ENCODE data around the gene CA10.

CA10 gene

DNA sequence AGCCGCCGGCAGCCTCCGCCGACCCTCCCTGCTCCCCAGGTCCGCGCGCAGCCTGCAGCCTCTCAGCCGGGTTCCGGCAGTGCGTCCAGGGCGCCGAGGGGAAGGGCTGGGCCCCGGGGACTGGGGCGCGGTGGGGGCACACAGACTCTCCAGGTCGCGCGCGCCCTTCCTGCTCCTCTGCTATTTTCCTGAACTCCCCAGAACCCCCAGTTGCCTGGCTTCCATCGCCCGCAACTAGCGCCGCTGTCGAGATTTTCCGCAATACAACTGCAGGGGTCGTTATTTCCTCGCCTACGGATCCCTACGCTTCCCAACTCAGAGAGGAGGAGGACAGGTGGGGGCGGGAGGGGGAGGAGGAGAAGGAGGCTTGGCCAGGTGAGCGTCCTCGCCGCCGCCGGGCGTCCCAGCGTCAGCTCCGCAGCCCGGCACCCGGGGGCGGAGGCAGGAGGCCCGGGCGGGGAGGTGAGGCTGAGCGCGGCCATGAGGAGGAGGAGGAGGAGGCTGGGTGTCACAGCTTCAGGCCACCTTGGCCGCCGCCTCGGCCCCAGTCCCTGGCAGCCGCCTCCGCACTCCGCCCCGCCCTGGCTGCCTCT, at the start of gene CA10:
TSS of gene CA10 (minus strand) at position 265 of the 593 bp plus-strand sequence.
- DNase-seq, result peak in 1 of 2 experiments; percentile 42

DNA sequence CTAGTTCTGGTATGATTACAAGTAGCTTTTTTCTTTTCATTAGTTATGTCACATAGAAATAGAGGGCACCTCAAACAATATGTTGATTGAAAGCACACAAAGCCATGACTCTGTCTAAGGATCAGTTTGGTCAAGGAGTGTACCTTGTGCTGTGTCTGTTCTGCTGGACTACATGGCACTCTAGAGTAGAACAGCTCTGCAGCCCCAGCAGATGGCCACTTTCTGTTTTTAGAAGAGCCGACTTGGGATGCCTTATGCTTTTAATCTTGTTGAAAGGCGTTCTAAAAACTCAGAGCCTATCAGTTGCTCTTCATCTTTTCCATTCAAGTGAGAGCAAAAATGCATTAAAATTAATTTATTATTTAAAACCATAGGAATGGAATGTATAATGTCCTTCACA, 49.3 kb upstream of the CA10 start:
- peak; percentile 56 to 63 for DNase-seq

DNA sequence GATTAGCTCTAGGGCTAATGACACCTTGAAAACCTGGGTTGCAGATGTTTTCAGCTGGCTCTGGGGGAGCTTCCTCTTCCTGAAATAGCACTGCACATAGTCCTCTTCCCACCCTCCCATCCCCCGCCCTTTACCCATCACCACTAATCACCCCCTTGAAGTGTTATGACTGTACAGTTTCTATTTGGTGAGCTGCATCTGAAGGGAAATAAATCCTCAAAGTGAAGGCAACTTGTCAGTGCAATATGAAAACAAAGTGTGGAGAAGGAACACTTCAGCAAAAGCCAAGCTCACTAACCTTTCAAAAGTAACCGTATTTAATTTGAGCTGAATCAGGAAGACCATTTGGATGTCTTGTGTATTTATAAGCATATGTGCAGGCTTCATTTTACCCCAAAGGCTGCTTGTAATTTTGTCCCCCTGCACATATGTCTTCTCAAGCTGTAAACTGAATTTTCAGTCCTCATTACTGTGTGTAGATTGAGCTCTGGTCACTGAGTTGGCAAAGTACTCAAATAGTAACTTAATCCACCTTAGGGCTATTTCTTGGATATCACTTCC, 44.1 kb upstream of the CA10 start:
- DNase-seq, result no peak

DNA sequence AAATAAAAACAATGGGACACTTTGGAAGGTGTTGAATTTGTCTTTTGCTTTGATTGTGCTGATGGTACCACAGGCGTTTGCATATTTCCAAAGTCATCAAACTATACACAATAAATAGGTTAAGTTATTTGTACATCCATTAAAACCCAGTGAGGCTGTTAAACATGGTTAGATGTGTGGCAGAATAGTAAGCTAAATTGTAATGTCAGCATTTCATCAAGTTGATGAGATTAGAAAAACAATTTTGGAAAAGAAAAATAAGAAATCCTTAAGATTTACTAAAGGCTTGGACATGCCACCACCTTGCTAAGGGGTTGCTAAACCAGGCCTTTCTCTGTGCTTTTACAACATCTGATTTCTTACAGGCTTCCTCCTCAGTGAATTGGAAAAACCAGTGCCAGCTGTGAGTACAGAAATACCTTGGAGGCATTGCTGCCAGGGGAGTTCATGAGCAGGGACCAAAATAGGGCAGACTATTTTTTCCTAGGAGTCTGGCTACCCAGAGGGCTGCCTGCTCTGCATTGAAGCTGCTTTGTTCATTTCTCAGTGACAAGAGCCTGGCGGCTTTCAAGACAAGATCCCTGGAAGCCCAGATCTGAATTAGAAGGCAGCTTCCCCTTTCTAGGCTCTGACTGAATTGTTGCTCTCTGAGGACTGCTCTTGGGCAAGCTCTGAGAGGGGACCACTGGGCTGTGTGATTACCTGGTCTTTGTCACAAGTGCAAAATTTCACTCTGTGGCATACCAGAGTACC, 43.4 kb upstream of the CA10 start:
- DNase-seq, result no peak

DNA sequence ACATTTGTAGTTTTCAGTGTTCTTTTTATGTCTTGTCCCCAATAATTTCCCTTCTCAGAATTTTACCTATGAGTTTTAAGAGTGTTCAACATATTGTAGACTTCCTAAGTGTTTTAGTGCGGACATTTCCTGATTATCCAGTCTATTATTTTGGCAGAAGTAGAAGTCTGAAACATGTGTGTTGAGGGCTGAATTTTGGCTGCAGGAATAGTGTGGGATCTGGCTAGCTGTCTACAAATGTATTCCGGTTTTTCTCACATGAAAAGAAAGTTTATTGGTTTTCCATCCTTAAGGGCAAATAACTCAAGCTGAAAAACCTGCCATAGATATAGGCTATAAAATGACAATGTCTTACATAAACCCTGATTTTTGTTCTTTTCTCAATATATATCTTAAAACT, 33.0 kb upstream of the CA10 start:
- no peak for DNase-seq

DNA sequence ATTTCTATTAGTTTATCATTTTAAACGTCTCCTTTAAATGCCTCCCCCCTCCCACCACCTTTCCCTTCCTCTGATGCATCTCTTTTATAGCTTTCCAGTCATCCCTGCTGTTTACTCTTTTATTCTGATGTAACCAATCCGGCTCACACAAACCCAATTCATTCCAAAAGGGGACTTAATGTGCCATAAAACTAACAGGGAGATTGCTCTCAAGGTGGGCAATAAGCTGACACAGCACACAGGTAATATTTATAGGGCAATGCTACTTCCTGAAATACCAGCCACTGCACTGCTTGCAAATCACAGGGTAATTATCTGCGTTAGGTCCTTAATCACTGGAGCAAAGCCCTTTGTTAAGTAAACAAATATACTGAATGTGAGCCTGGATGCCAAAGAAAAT, 23.3 kb upstream of the CA10 start:
- DNase-seq, result no peak

DNA sequence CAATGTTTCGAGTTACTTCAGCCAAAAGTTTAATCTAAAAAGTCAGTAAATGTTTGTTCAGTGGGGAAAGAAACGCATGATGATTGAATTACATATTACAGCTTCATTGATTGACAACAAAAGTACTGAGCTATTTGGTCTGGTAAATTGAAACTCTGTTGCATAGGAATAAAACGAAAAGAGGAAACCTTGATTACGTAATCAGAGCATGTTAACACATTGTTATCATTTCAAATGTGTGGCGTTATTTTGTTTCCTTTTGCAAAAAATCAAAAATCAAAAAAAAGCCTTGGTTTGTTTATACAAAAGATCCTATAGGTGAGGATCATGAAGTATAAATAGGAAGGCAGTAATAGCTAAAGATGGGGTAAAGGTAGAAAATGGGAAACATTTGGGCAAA, 19.5 kb upstream of the CA10 start:
- no peak for DNase-seq

DNA sequence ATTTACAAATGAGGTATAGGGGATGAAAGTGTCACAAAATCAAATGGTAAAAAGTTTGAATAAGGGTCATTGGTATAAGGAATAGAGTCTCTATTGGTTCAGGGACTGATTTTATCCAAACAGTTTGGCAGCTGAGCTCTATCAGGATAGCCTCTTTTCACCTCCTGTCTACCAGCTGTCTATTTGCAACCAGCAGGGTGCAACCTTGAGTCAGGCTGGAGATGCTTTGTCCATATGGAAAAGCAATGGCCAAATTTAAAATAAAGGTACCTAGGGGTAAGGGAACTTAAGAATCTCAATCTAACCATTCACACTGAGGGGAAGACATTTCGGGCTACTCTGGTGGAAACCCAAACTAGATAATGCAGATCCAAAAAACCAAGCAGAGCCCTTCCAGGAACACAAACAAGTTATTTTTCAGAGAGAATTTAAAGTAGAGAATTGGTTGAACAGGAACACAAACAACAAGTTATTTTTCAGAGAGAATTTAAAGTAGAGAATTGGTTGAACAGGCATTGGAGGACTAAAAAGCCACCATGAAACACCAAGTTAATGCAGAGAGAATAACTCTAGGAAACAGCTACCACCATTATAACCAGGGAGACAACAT, 12.6 kb upstream of the CA10 start:
- DNase-seq, result peak in 1 of 2 experiments; percentile 15

DNA sequence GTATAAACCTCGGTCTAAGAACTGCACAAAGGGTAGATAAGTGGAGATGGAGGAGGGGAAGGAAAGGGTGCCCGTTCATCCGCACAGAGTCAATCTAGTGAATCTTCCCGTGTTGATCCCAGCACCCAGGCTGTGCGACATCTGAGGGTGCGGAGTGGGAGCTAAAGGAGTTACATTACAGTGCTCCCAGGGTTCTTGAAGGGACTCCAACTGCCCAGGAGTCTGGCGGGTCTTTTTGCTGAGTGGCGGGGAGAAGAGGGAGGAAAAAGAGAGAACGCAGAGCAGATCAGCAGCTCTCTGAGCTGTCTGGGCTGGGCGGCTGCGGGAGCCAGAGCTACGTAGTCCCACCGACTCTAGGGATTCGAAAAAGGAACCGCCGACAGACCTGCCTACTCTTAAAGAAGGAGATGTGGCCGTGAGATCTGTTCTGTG, 1.6 kb upstream of the CA10 start:
- no peak for DNase-seq

DNA sequence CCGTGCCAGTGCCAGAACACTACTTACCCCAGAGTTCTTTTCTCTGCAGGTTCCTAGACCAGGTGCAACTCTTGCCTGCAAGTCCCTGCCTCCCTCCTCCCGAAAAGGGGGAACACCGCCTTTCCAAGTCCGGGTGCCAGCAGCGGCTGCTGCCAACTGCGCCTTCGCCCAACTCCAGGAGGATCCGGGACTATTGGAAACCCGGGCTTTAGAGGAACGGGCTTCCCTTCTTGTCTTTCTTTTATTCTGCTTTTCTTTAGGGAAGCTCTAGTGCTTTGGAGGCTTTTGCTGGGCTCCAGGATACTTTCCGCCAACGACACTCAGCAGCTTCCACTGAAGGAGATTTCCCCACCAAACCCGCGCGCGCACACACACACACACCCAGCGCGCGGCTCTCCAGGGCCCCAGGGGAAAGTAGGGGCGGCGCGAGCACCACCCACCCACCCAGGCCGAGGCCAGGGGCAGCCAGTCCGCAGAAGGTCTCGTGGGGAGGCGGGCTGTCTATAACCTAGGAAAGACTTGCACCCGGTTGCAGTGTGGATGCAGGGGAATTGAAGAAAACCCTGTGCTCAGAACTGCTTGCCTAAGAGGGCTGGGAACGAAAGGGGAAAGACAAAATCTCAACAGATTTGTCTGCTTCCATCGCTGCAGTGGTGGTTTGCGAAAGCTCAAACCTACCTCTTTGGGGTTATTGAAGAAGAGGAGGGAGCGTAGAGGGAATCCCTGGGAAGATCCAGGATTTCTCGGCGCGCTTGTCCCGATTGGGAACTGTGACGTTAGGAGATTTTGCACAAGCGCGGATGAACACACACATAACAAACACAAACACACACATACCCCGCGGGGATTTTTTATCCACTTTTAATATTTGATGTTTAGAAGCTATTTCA, 977 bp upstream of the CA10 start:
- DNase-seq, result peak in 1 of 2 experiments; percentile 45

DNA sequence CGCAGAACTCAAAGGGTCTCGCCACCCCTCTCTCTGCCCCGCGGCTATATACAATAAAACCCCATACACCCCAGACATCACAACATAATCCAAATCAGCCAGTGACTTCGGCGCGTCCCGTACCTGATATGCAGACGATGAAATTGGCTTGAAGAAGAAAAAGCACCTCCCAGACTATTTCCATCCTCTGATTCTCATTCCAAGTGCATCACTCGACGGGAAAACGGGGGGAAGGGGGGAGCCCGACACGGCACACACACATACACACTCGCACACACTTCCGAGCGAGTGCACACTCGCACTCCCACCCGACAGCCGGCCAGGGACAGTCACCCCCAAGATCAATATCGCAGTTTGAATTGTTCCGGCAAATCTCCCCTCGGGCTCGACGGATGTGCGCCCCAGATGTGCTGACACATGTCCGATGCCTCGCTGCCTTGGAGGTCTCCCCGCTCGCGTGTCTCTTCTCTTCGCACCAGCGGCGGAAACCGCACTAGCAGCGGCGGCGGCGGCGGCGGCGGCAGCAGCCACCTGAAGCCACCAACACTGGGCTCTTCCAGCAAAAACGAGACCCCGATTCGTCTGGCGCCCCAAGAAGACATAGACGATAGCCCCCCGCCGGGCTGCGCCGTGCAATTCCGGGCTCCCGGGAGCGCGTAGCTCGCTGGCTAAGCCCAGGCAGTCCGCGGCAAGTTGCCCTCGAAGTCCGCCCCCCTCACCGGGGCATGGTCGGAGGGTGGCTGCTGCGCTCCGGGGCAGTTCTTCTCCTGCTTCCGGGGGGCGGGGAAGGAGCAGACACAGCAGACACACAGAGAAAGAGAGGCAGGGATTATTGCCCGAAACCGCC, 688 bp downstream of the CA10 start:
- DNase-seq, result no peak

DNA sequence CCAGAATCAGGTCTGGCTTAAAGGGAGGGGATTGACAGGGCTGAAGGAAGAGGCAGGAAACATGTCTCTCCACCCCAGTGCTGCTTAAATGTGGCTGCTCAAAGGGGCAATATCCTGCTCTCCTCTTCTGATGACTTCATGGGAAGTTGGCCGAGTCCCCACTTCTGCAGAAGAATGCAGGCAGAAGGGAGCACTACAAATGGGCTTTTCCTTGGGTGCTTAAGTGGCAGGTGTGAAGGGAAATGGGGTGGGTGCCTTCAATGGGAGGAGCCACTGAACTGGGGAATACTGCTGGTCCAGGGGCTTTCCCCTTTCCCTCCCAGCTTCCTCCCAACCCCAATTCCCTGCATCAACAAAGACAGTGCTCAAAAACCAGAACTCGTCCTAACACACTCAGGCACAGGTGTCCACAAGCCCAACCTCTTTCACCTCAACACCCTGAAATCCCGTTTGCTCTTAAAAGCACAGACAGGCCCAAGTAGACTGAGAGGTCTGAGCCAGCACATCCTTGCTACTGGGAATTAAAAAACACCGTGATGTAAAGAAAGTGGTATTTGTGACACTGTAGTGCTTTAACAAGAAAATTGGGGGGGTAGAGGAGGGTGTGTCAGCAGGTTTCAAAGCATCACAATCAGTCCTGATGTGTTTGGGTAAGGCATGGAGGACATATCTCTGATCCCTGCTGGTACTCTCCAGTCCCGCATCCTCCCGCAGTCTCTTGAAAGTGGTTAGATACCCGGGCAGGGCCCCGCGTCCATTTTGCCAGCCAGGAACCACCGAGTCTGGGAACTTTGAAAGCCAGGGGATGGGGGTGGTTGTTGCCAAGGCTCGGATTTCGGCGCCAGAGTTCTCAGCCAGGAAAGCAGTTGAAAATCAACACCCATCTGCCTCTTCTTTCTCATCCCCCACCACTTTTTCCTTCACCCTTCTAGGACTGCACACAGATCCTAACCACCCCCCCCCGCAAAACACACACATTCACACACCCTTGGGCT, 1.6 kb downstream of the CA10 start:
- peak in 1 of 2 experiments; percentile 75 for DNase-seq

DNA sequence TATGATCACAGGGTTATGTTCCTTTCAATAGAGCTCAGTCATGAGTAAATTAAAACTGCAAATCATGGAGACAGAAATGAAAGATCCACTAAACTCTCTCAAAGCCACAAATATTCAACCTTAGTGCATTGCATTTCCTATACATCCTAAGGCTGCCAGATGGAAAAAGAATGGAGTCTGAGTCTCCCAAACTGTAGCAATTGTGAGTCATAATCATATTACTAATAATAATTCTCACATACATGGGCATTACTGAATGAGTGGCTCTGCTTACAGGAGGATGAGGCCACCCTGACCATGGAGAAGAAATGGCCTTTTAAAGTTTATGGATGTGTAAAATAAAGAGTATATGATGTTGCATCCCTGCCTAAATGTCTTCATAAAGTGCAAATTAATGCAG, 3.2 kb downstream of the CA10 start:
- DNase-seq, result no peak

DNA sequence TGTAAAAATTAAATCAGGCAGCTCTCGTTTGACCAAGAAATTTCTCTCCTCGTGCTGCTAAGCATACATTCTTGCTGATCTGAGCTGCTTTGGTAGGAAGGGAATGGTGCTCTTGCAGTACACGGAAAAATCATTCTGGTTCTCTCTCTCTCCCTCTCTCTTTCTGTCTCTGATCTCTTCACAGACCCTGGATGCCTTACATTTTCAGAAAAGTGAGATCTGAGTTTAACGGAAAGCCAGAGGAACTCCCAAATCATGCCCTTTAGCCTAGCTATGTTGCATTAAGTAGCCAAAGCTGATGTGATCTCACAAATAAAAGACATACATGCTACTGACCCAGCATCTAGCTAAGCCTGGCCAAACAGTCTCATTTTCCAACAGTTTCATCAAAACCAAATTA, 4.0 kb downstream of the CA10 start:
- no peak for DNase-seq

DNA sequence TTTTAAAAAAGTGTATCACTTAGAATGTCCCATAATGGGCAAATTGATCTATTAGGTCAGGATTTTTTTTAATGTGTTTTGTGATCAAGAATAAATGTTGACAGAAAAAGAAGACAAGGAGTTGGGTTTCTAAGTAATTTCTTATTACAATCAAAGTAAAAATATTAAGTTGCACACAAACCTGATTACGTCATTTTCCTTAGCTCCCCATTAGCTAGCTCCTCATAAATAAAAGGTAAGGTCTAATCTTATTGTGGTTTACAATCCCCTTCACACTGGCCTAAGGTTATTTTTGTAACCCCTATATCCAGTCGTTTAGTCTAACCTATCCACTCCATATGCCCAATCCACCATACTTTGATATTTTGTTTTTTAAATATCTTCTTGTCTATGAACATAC, 7.6 kb downstream of the CA10 start:
- DNase-seq, result no peak

DNA sequence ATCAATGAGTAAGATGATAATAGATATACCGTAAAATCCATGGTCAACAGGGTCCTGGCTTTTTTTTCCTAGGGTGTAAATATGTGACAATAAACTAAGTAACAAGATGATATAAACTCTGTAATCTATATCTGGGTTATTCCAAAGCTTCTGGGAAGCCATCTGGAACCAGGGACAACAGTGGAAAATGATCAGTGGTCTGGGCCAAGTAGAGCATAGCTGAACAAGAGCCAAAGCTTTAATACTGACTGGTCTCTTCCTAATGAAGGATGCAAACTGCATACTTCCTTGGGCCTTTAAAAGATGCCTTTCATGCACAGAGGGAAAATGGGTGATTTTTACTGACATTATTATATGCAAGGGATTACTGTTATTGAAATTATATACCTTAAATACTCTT, 8.9 kb downstream of the CA10 start:
- DNase-seq, result peak in 1 of 2 experiments; percentile 45

DNA sequence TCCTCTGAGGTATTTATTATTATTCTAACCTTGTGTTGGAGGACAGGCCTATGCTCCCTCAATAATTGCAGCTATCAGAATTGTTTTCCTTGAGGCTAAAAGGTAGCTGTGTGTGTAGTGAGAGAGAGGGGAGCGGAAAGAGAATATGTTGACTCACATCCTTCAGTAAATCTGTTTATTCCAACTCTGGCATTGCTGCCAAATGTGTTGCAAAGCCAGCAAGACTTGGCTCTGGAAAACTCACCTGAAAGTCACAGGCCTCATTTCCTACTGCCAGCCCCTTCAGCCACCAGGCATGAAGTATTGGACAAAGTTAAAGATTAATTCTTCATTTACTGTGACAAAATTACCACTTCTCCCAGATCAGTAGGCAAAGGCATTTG, 9.6 kb downstream of the CA10 start:
- DNase-seq, result peak; percentile 83 to 96

DNA sequence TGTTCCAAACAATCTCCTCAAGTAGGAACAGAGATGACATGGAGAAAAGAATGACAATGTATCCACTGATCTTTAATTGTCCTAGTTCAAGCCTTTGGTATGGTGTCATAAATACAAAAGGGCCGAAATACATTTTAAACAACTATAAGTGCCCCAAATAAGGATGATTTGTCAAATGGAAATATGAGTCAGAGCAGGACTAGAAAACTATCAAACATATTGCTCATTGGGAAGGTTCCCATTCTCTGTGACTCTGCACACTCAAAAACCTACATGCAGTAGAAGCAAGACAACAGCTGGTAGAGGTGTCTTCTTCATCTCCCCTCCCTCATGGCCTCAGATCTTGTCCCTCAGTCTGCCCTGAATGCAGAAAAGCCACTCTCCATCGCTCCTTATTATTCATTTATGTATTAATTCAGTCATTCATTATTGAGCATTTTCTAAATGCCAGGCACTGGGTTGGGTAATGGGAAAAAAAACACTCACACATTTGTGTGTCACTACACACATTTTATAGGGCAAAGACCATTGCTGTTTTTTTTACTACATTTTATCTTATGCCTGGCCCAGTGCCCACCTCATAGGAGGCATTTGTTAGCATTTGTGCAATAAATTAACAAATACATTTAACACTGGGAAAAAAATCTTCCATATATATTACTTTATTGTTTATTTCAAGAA, 10.1 kb downstream of the CA10 start:
- no peak for DNase-seq

DNA sequence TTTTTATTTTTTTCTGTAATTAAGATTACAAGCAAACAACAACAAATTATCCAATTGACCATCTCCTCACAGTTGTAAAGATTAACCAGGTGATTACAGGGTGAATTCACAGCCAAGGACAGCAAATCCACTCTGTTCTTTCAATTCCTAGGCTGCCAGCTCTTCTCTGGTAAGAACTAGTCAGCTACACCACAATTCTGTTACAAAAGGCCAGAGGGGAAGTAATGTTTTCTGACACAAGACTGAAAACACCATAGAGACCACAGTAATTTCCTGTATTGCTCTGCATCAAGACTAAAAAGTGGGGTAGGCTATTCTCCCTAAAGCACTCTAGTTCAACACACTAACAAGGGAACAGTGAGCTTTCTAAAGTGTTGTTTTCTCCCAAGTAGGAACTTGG, 10.6 kb downstream of the CA10 start:
- DNase-seq, result no peak

DNA sequence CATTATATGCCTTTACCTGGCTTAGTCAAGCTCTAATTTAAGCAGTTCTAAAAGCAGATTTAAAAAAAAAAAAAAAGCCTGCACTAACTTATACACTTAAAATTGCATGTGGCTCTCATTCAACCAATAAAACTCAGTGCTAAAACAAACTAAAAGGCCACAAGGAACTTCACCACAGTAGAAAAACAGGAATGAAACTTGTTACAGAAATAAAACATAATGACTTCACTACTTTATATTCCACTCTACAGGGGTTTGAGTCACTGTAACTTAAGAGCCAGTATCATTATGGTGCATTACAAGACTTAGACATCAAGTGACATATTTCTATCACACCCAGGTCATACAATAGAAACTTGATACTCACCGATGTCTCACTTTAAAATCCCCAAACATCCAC, 11.1 kb downstream of the CA10 start:
- DNase-seq, result no peak
